ENCODE results near the gene AQP6.

AQP6 gene

GRCh38 chr12:50004696-50005095, 31.9 kb downstream of the AQP6 start:
- no peak for DNase-seq (ENCODE audit: extremely low spot score)
- ChIA-PET CTCF (interaction anchor here (0.7 to 6.1 kb wide), 8 partner anchors 9 to 107 kb away, joined by 3 to 28 read pairs (median 6); partner anchors contain the start of gene COX14), POLR2A (no interaction called here)
- no peak for TF ChIP-seq CTCF (IDR thresholded peaks at IDR 0.05; ENCODE audit: control extremely low read depth, extremely low read depth, low read depth, missing control alignments)

- no peak for DNase-seq (ENCODE audit: extremely low spot score)
- ChIA-PET CTCF (interaction anchor here (1.1 to 6.1 kb wide), 7 partner anchors 9 to 66 kb away, joined by 3 to 28 read pairs (median 8); no protein-coding TSS in a partner anchor), POLR2A (no interaction called here)
- TF ChIP-seq CTCF (IDR thresholded peaks at IDR 0.05; ENCODE audit: control extremely low read depth, extremely low read depth, low read depth, missing control alignments) = no peak
Observed at GRCh38 chr12:50005175-50005574, 32.4 kb downstream of the AQP6 start.

- no peak for DNase-seq (ENCODE audit: extremely low spot score)
- POLR2A ChIA-PET = interaction anchor here (1.1 kb wide), 1 partner anchor 265 kb away, joined by 3 read pairs; no protein-coding TSS in a partner anchor
- CTCF ChIA-PET = interaction anchor here (1.0 to 6.1 kb wide), 9 partner anchors 10 to 50 kb away, joined by 3 to 28 read pairs (median 6); no protein-coding TSS in a partner anchor
- TF ChIP-seq CTCF (IDR thresholded peaks at IDR 0.05; ENCODE audit: control extremely low read depth, extremely low read depth, low read depth, missing control alignments) = no peak
Observed at GRCh38 chr12:50006280-50006679, 33.5 kb downstream of the AQP6 start.

GRCh38 chr12:50006754-50007442, 34.2 kb downstream of the AQP6 start:
- ChIA-PET CTCF (interaction anchor here (1.0 to 6.1 kb wide), 7 partner anchors 10 to 49 kb away, joined by 3 to 28 read pairs (median 6); no protein-coding TSS in a partner anchor), POLR2A (interaction anchor here (0.7 to 1.1 kb wide), 3 partner anchors 26 to 266 kb away, joined by 3 read pairs; no protein-coding TSS in a partner anchor)
- DNase-seq (ENCODE audit: extremely low spot score) = no peak
- TF ChIP-seq CTCF (IDR thresholded peaks at IDR 0.05; ENCODE audit: control extremely low read depth, extremely low read depth, low read depth, missing control alignments) = no peak

GRCh38 chr12:50013361-50014147, 40.8 kb downstream of the AQP6 start:
- CTCF ChIA-PET = interaction anchor here (0.8 to 6.7 kb wide), 11 partner anchors 8 to 162 kb away, joined by 3 to 35 read pairs (median 4); no protein-coding TSS in a partner anchor
- POLR2A ChIA-PET = interaction anchor here (0.6 kb wide), 1 partner anchor 740 kb away, joined by 11 read pairs; no protein-coding TSS in a partner anchor
- no peak for DNase-seq (ENCODE audit: extremely low spot score)
- TF ChIP-seq CTCF (IDR thresholded peaks at IDR 0.05; ENCODE audit: control extremely low read depth, extremely low read depth, low read depth, missing control alignments) = no peak

GRCh38 chr12:50014342-50014741, 41.6 kb downstream of the AQP6 start:
- POLR2A ChIA-PET = no interaction called here
- TF ChIP-seq CTCF (IDR thresholded peaks at IDR 0.05; ENCODE audit: control extremely low read depth, extremely low read depth, low read depth, missing control alignments) = no peak
- DNase-seq (ENCODE audit: extremely low spot score) = no peak
- CTCF ChIA-PET = interaction anchor here (0.8 to 6.7 kb wide), 11 partner anchors 9 to 161 kb away, joined by 3 to 35 read pairs (median 4); no protein-coding TSS in a partner anchor
